Measurements from ENCODE around the gene GPSM1. TPM values are rescaled to one million over a fixed set of nuclear protein-coding genes. Genes with fewer than 3 reads are reported as not detected.

Gene GPSM1
- total RNA-seq, 1 experiment from 2014 or later, result 26.4 TPM

DNA sequence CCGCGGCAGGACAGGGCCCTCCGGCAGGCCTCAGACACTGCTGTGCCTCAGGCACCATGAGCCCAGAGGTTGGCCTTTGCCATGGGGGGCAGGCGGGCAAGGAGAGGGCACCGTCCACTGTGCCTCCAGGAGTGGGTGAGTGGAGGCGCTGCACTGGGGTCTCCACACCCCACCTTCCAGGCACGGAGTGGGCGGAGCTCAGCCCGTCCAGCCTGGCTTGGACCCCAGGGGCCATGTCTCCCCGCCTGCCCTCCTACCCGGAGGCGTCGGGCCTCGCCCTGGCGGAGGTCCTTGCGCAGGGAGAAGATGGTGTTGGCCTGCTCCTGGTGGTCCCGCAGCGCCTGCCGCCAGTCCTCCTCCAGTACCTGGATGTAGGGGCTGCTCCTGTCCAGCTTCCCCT lies 42.7 kb downstream of the GPSM1 start:
- intact Hi-C loops (cut with micrococcal nuclease), result no loop called here
- CTCF ChIA-PET, result no interaction called here
- POLR2A ChIA-PET, result no interaction called here
- no TSS peak for BruUV-seq (replicated peaks)
- no peaks in the 10 kb centered on the region for H3K9me2 ChIP-seq (ENCODE audit: insufficient read depth)
- TF ChIP-seq ELF1 (IDR thresholded peaks at IDR 0.05; ENCODE audit: borderline replicate concordance, low read depth) (no peak), EZH2 (IDR thresholded peaks at IDR 0.05) (no peak), POLR2A (IDR thresholded peaks at IDR 0.05; ENCODE audit: borderline replicate concordance, extremely low read depth, insufficient read depth, insufficient read length) (no peak), EZH2phosphoT487 (IDR thresholded peaks at IDR 0.05; ENCODE audit: borderline replicate concordance) (no peak), ZFX (IDR thresholded peaks at IDR 0.05) (no peak), POLR2AphosphoS5 (IDR thresholded peaks at IDR 0.05; ENCODE audit: low read depth, low read length) (no peak), YY1 (IDR thresholded peaks at IDR 0.05; ENCODE audit: extremely low read depth, insufficient replicate concordance, low read depth, low read length) (no peak), RAD21 (IDR thresholded peaks at IDR 0.05; ENCODE audit: low read depth) (no peak), FOSL1 (IDR thresholded peaks at IDR 0.05; ENCODE audit: low read depth) (no peak), CEBPB (IDR thresholded peaks at IDR 0.05; ENCODE audit: low read depth) (no peak)
- TF ChIP-seq, protein P1, sequence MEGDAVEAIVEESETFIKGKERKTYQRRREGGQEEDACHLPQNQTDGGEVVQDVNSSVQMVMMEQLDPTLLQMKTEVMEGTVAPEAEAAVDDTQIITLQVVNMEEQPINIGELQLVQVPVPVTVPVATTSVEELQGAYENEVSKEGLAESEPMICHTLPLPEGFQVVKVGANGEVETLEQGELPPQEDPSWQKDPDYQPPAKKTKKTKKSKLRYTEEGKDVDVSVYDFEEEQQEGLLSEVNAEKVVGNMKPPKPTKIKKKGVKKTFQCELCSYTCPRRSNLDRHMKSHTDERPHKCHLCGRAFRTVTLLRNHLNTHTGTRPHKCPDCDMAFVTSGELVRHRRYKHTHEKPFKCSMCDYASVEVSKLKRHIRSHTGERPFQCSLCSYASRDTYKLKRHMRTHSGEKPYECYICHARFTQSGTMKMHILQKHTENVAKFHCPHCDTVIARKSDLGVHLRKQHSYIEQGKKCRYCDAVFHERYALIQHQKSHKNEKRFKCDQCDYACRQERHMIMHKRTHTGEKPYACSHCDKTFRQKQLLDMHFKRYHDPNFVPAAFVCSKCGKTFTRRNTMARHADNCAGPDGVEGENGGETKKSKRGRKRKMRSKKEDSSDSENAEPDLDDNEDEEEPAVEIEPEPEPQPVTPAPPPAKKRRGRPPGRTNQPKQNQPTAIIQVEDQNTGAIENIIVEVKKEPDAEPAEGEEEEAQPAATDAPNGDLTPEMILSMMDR (IDR thresholded peaks at IDR 0.05 in 2 of 3, conservative IDR thresholded peaks at IDR 0.05 in 1 of 3; ENCODE audit: borderline replicate concordance in 1 of 3, insufficient read depth in 1 of 3, low read depth in 2 of 3, low read length in 2 of 3), result no peak
- TF ChIP-seq, protein P2, sequence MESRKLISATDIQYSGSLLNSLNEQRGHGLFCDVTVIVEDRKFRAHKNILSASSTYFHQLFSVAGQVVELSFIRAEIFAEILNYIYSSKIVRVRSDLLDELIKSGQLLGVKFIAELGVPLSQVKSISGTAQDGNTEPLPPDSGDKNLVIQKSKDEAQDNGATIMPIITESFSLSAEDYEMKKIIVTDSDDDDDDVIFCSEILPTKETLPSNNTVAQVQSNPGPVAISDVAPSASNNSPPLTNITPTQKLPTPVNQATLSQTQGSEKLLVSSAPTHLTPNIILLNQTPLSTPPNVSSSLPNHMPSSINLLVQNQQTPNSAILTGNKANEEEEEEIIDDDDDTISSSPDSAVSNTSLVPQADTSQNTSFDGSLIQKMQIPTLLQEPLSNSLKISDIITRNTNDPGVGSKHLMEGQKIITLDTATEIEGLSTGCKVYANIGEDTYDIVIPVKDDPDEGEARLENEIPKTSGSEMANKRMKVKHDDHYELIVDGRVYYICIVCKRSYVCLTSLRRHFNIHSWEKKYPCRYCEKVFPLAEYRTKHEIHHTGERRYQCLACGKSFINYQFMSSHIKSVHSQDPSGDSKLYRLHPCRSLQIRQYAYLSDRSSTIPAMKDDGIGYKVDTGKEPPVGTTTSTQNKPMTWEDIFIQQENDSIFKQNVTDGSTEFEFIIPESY (IDR thresholded peaks at IDR 0.05; ENCODE audit: extremely low read depth, insufficient replicate concordance, low read length), result no peak
- no peak overlapping the region for H3K4me2 ChIP-seq (ENCODE audit: low read length)
- no peak overlapping the region for H3K4me3 ChIP-seq (replicated peaks in 1 of 2; ENCODE audit: low read depth in 1 of 2, low read length in 2 of 2)
- no peaks in the 10 kb centered on the region for H4K20me1 ChIP-seq (ENCODE audit: insufficient read depth)
- H3K4me1 ChIP-seq (ENCODE audit: control insufficient read depth in 1 of 2, insufficient read depth in 2 of 2, low read length in 2 of 2), result peaks cover 0 to 9% of the 10 kb centered on the region in 2 experiments; a peak in 2 of 4 replicates
- RAD21 ChIA-PET (ENCODE audit: low non-redundant PET in 1 of 2, low total read pairs in 2 of 2, uncharacterized antibody in 2 of 2, unreplicated experiment in 2 of 2), result no interaction called here
- no peak overlapping the region for H3K9ac ChIP-seq (ENCODE audit: low read length)
- no peaks in the 10 kb centered on the region for H3K79me2 ChIP-seq (ENCODE audit: insufficient read depth, low read length)
- no peak overlapping the region for H2AFZ ChIP-seq (ENCODE audit: low read depth, low read length, poor library complexity, severe bottlenecking)
- no peak overlapping the region for H3K27ac ChIP-seq (ENCODE audit: low read depth, low read length)
- ATAC-seq, result no peak
- H3K9me3 ChIP-seq (ENCODE audit: control insufficient read depth in 1 of 2, insufficient read depth in 1 of 2, low read depth in 1 of 2, low read length in 2 of 2), result no peaks in the 10 kb centered on the region
- no peaks in the 10 kb centered on the region for H3K36me3 ChIP-seq (ENCODE audit: control insufficient read depth in 1 of 2, insufficient read depth in 2 of 2, low read length in 2 of 2)
- no peak for DNase-seq (ENCODE audit: low read depth, low spot score)
- H3K27me3 ChIP-seq (ENCODE audit: insufficient read depth, low read length), result no peaks in the 10 kb centered on the region

Measured in HCT116 (cell line).